ENCODE results near the gene TBATA.

GRCh38 chr10:70775679-70776454 lies 9.3 kb downstream of the TBATA start:
- TF ChIP-seq CTCF (IDR thresholded peaks at IDR 0.05 in 8 of 11, conservative IDR thresholded peaks at IDR 0.05 in 3 of 11) (no peak), POLR2AphosphoS5 (IDR thresholded peaks at IDR 0.05) (no peak)

Data from spleen (tissue), 7 donors.